Neural progenitor cell (in vitro differentiated cells): Measurements from ENCODE around the gene OR51E1.

Experiments used
- CTCF ChIP-seq: fragments of 200-600 bp; sonication (generic); IDR thresholded peaks from 2 replicates; pipeline ENCODE4 v1.5.1; 2017; ENCODE audit warnings: antibody characterized with exemption, mild to moderate bottlenecking
- EZH2 ChIP-seq: fragments of 200-600 bp; sonication (generic); IDR thresholded peaks from 2 replicates; pipeline ENCODE4 v1.6.1; 2017; ENCODE audit warnings: antibody characterized with exemption, mild to moderate bottlenecking, moderate library complexity
- EZH2phosphoT487 ChIP-seq: fragments of 200-600 bp; sonication (generic); IDR thresholded peaks from 2 replicates; pipeline ENCODE4 v1.6.1; 2017; ENCODE audit warnings: antibody characterized with exemption

GRCh38 chr11:4611986-4612385 is 31.8 kb upstream of the OR51E1 start:
- no peak for TF ChIP-seq EZH2
- TF ChIP-seq CTCF = no peak
- no peak for TF ChIP-seq EZH2phosphoT487
